K562 (cell line): Measurements from ENCODE around the gene RNF167. TPM values are rescaled to one million over a fixed set of nuclear protein-coding genes. Genes with fewer than 3 reads are reported as not detected.

Experiments used
- CBX2 ChIP-seq: fragments of 200-600 bp; sonication (generic); IDR thresholded peaks from one replicate; pipeline ENCODE4 v1.6.1; 2012; ENCODE audit warnings: mild to moderate bottlenecking, low read length, inconsistent platforms; ENCODE audit not compliant: insufficient read depth, poor library complexity, severe bottlenecking
- HCFC1 ChIP-seq: IDR thresholded peaks from 2 replicates; pipeline ENCODE4 v1.6.1; 2012; ENCODE audit warnings: low read depth, low read length, improper control_type of control experiment
- MCM5 ChIP-seq: fragments of 450-650 bp; IDR thresholded peaks from 2 replicates; pipeline ENCODE4 v1.6.1; 2016; ENCODE audit warnings: low read depth
- MEF2D ChIP-seq: conservative IDR thresholded peaks from 2 replicates; pipeline ENCODE4 v1.6.1; 2016; ENCODE audit warnings: low read depth, missing genetic modification characterization, missing compliant biosample characterization
- SAP30 ChIP-seq: fragments of 200-600 bp; sonication (generic); IDR thresholded peaks from 2 replicates; pipeline ENCODE4 v1.6.1; 2012; ENCODE audit warnings: borderline replicate concordance, low read depth, mild to moderate bottlenecking, moderate library complexity, low read length, control low read depth, inconsistent platforms; ENCODE audit not compliant: insufficient read depth, poor library complexity, severe bottlenecking
- SNIP1 ChIP-seq: fragments of 450-650 bp; IDR thresholded peaks from 2 replicates; pipeline ENCODE4 v1.7.1; 2017; ENCODE audit warnings: low read depth, mild to moderate bottlenecking
- polyA plus RNA-seq, 8 experiments: library from polyadenylated mRNA; depleted of rRNA in 4 of 8; stranded (reverse) in 5 of 8; unstranded in 3 of 8; fragments of >200 nt; fragmentation: Nextera tagmentation in 2 of 8; fragmentation: Illumina TruSeq in 1 of 8; extraction: Ambion mirVana in 2 of 8; extraction: Trizol in 1 of 8; gene quantifications; 2 replicates each; pipeline versions ENCODE4 v1.2.1 to v1.2.3, GENCODE V29; 2011 to 2014; ENCODE audit warnings: inconsistent platforms in 1 of 8, missing spikeins in 1 of 8
- total RNA-seq, 7 experiments: library from RNA; depleted of rRNA in 6 of 7; stranded (reverse); fragments of >200 nt in 6 of 7; fragmentation: Illumina TruSeq in 2 of 7; extraction: Trizol in 2 of 7; gene quantifications; 2 replicates each; pipeline versions ENCODE4 v1.2.1 to v1.2.3, GENCODE V29; 2011 to 2021; ENCODE audit warnings: low replicate concordance in 1 of 7
- TF ChIP-seq, protein P1 (sequence below): fragments of 450-650 bp; IDR thresholded peaks from 2 replicates; pipeline ENCODE4 v1.6.1; 2016; ENCODE audit warnings: mild to moderate bottlenecking, moderate library complexity
- TF ChIP-seq, protein P2 (sequence below): sonication (generic); formaldehyde crosslinking; IDR thresholded peaks from 2 replicates; pipeline ENCODE4 v1.8.1; 2023; ENCODE audit warnings: mild to moderate bottlenecking, missing genetic modification reagents
- TF ChIP-seq, protein P3 (sequence below): fragments of 450-650 bp; formaldehyde crosslinking; IDR thresholded peaks from 2 replicates; pipeline ENCODE4 v1.4.0; 2020; ENCODE audit warnings: mild to moderate bottlenecking, moderate library complexity
- TF ChIP-seq, protein P4 (sequence below): sonication (generic); formaldehyde crosslinking; IDR thresholded peaks from 2 replicates; pipeline ENCODE4 v1.8.1; 2022; ENCODE audit warnings: missing genetic modification reagents

RNF167 gene
- total and polyA plus RNA-seq, 9 of the 15 experiments (the other 6 are each of a cell fraction or from before 2014, with no cell fraction given), result 16.5 to 143 (median 45.5) TPM

DNA sequence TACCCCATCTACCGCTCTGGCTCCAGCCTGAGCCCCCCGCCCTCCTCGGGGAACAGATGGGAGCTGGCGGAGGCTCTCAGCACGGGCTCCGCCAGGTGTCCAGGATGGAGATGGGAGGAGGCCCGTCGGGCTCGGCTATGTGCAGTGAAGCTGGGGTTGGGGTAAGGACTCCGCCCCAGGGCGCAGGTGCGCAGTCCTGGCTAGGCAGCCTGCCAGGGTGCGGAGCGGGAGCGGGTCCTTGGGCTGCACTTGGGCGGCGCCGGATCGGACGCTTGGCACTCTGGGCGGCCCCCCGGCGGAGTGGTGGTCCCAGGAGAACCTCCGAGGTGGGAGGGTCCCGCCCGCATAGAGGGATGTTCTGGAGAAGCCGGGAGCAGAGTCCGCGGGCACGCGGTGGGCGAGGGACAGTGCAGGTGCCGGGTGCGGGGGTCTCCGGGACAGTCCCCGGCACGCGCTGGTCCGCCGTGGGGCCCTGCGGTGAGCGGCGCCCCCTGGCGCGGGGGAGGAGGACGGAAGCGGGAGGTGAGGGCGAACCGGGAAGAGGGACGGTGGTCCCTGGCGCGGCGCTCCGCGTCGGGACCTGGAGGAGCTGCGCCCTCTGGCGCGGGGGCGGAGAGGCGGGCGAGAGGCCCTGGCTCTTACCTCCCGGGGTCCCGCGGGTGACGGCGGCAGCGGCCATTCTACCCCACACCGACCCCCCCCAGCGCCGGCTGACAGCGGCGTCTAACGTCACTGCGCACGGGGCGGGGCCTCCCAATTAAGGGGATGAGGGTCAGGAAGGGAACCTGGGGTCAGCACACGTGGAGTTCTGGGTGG lies 47.1 kb downstream of the RNF167 start, which contains the start of gene CAMTA2 (continued):
- TF ChIP-seq, protein P1, sequence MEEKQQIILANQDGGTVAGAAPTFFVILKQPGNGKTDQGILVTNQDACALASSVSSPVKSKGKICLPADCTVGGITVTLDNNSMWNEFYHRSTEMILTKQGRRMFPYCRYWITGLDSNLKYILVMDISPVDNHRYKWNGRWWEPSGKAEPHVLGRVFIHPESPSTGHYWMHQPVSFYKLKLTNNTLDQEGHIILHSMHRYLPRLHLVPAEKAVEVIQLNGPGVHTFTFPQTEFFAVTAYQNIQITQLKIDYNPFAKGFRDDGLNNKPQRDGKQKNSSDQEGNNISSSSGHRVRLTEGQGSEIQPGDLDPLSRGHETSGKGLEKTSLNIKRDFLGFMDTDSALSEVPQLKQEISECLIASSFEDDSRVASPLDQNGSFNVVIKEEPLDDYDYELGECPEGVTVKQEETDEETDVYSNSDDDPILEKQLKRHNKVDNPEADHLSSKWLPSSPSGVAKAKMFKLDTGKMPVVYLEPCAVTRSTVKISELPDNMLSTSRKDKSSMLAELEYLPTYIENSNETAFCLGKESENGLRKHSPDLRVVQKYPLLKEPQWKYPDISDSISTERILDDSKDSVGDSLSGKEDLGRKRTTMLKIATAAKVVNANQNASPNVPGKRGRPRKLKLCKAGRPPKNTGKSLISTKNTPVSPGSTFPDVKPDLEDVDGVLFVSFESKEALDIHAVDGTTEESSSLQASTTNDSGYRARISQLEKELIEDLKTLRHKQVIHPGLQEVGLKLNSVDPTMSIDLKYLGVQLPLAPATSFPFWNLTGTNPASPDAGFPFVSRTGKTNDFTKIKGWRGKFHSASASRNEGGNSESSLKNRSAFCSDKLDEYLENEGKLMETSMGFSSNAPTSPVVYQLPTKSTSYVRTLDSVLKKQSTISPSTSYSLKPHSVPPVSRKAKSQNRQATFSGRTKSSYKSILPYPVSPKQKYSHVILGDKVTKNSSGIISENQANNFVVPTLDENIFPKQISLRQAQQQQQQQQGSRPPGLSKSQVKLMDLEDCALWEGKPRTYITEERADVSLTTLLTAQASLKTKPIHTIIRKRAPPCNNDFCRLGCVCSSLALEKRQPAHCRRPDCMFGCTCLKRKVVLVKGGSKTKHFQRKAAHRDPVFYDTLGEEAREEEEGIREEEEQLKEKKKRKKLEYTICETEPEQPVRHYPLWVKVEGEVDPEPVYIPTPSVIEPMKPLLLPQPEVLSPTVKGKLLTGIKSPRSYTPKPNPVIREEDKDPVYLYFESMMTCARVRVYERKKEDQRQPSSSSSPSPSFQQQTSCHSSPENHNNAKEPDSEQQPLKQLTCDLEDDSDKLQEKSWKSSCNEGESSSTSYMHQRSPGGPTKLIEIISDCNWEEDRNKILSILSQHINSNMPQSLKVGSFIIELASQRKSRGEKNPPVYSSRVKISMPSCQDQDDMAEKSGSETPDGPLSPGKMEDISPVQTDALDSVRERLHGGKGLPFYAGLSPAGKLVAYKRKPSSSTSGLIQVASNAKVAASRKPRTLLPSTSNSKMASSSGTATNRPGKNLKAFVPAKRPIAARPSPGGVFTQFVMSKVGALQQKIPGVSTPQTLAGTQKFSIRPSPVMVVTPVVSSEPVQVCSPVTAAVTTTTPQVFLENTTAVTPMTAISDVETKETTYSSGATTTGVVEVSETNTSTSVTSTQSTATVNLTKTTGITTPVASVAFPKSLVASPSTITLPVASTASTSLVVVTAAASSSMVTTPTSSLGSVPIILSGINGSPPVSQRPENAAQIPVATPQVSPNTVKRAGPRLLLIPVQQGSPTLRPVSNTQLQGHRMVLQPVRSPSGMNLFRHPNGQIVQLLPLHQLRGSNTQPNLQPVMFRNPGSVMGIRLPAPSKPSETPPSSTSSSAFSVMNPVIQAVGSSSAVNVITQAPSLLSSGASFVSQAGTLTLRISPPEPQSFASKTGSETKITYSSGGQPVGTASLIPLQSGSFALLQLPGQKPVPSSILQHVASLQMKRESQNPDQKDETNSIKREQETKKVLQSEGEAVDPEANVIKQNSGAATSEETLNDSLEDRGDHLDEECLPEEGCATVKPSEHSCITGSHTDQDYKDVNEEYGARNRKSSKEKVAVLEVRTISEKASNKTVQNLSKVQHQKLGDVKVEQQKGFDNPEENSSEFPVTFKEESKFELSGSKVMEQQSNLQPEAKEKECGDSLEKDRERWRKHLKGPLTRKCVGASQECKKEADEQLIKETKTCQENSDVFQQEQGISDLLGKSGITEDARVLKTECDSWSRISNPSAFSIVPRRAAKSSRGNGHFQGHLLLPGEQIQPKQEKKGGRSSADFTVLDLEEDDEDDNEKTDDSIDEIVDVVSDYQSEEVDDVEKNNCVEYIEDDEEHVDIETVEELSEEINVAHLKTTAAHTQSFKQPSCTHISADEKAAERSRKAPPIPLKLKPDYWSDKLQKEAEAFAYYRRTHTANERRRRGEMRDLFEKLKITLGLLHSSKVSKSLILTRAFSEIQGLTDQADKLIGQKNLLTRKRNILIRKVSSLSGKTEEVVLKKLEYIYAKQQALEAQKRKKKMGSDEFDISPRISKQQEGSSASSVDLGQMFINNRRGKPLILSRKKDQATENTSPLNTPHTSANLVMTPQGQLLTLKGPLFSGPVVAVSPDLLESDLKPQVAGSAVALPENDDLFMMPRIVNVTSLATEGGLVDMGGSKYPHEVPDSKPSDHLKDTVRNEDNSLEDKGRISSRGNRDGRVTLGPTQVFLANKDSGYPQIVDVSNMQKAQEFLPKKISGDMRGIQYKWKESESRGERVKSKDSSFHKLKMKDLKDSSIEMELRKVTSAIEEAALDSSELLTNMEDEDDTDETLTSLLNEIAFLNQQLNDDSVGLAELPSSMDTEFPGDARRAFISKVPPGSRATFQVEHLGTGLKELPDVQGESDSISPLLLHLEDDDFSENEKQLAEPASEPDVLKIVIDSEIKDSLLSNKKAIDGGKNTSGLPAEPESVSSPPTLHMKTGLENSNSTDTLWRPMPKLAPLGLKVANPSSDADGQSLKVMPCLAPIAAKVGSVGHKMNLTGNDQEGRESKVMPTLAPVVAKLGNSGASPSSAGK, result peak; percentile 46; the same call in 1 of the 2 replicates
- TF ChIP-seq MEF2D (tag) (no peak), SNIP1 (peak; percentile 48; the same call in 1 of the 2 replicates), SAP30 (peak; percentile 59), HCFC1 (peak; percentile 79), MCM5 (no peak), CBX2 (no peak)
- TF ChIP-seq, protein P2, sequence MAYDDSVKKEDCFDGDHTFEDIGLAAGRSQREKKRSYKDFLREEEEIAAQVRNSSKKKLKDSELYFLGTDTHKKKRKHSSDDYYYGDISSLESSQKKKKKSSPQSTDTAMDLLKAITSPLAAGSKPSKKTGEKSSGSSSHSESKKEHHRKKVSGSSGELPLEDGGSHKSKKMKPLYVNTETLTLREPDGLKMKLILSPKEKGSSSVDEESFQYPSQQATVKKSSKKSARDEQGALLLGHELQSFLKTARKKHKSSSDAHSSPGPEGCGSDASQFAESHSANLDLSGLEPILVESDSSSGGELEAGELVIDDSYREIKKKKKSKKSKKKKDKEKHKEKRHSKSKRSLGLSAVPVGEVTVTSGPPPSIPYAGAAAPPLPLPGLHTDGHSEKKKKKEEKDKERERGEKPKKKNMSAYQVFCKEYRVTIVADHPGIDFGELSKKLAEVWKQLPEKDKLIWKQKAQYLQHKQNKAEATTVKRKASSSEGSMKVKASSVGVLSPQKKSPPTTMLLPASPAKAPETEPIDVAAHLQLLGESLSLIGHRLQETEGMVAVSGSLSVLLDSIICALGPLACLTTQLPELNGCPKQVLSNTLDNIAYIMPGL (CRISPR knock-in tag), result peak; percentile 91
- TF ChIP-seq, protein P3, sequence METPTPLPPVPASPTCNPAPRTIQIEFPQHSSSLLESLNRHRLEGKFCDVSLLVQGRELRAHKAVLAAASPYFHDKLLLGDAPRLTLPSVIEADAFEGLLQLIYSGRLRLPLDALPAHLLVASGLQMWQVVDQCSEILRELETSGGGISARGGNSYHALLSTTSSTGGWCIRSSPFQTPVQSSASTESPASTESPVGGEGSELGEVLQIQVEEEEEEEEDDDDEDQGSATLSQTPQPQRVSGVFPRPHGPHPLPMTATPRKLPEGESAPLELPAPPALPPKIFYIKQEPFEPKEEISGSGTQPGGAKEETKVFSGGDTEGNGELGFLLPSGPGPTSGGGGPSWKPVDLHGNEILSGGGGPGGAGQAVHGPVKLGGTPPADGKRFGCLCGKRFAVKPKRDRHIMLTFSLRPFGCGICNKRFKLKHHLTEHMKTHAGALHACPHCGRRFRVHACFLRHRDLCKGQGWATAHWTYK, result peak; percentile 19; the same call in 1 of the 2 replicates
- TF ChIP-seq, protein P4, sequence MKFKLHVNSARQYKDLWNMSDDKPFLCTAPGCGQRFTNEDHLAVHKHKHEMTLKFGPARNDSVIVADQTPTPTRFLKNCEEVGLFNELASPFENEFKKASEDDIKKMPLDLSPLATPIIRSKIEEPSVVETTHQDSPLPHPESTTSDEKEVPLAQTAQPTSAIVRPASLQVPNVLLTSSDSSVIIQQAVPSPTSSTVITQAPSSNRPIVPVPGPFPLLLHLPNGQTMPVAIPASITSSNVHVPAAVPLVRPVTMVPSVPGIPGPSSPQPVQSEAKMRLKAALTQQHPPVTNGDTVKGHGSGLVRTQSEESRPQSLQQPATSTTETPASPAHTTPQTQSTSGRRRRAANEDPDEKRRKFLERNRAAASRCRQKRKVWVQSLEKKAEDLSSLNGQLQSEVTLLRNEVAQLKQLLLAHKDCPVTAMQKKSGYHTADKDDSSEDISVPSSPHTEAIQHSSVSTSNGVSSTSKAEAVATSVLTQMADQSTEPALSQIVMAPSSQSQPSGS, result no peak
